CD4-positive, alpha-beta T cell (primary cell): ENCODE data around the gene NES. TPM values are rescaled to one million over a fixed set of nuclear protein-coding genes. Genes with fewer than 3 reads are reported as not detected.

Experiments used
- ATAC-seq: fragments of 200-7000 bp; cut with Tn5 transposase; one replicate; pipeline ENCODE4 v1.10.0; 2022; ENCODE audit warnings: mild to moderate bottlenecking; ENCODE audit not compliant: poor library complexity
- CTCF ChIA-PET: fragments of 350-600 bp; sonication (Branson Sonifier 250); formaldehyde crosslinking; loops from one replicate; lab custom pipeline; 2021; ENCODE audit warnings: antibody characterized with exemption, inconsistent platforms; lab: Charles Lee
- POLR2A ChIA-PET: fragments of 350-600 bp; sonication (Branson Sonifier 250); formaldehyde crosslinking; loops from one replicate; lab custom pipeline; 2021; ENCODE audit warnings: antibody characterized with exemption, inconsistent platforms; lab: Charles Lee
- DNase-seq, 14 experiments: peaks; one replicate each; pipeline ENCODE4 v3.0.0-alpha.2; 2013 to 2020; ENCODE audit warnings: mixed read lengths in 2 of 14
- H3K27ac ChIP-seq, 2 donors: one replicate each; pipeline versions ENCODE4 v1.5.1 to v1.7.0; 2013; ENCODE audit warnings: low read length in 2 of 2, low read depth in 1 of 2, mild to moderate bottlenecking in 1 of 2
- H3K27me3 ChIP-seq, 2 experiments: 1 replicate in 1 of 2; 2 replicates in 1 of 2; pipeline versions ENCODE4 v1.6.1 to v1.7.0; 2013; ENCODE audit warnings: low read length in 2 of 2, control low read depth in 1 of 2, mild to moderate bottlenecking in 1 of 2, moderate library complexity in 1 of 2; ENCODE audit not compliant: insufficient read depth in 2 of 2, control insufficient read depth in 1 of 2
- H3K36me3 ChIP-seq: one replicate; pipeline ENCODE4 v1.6.1; 2013; ENCODE audit warnings: low read length, control low read depth; ENCODE audit not compliant: insufficient read depth
- H3K4me1 ChIP-seq: one replicate; pipeline ENCODE4 v1.6.1; 2013; ENCODE audit warnings: low read length, control low read depth; ENCODE audit not compliant: insufficient read depth
- H3K4me3 ChIP-seq: one replicate; pipeline ENCODE4 v1.5.1; 2013; ENCODE audit warnings: mild to moderate bottlenecking, low read length, moderate library complexity
- H3K9me3 ChIP-seq, 2 experiments: 1 replicate in 1 of 2; 2 replicates in 1 of 2; pipeline versions ENCODE4 v1.6.1 to v1.7.0; 2013; ENCODE audit warnings: low read length in 2 of 2, mild to moderate bottlenecking in 2 of 2, control low read depth in 1 of 2, moderate library complexity in 1 of 2; ENCODE audit not compliant: control insufficient read depth in 1 of 2, insufficient read depth in 1 of 2
- H3K27ac Mint-ChIP-seq: one replicate; pipeline ENCODE4 v1.8.0; 2020; ENCODE audit warnings: mixed read lengths
- H3K27me3 Mint-ChIP-seq: one replicate; pipeline ENCODE4 v1.8.0; 2021; ENCODE audit warnings: mixed read lengths
- H3K36me3 Mint-ChIP-seq: one replicate; pipeline ENCODE4 v1.8.0; 2021; ENCODE audit warnings: low read depth, mixed read lengths
- H3K4me1 Mint-ChIP-seq: one replicate; pipeline ENCODE4 v1.8.0; 2021; ENCODE audit warnings: low read depth, mixed read lengths
- H3K4me3 Mint-ChIP-seq: one replicate; pipeline ENCODE4 v1.8.0; 2020; ENCODE audit warnings: mild to moderate bottlenecking, mixed read lengths
- H3K9me3 Mint-ChIP-seq: one replicate; pipeline ENCODE4 v1.8.0; 2020; ENCODE audit warnings: mixed read lengths
- CTCF ChIP-seq: fragments of 200-600 bp; IDR thresholded peaks from one replicate; pipeline ENCODE4 v1.8.0; 2022; ENCODE audit warnings: antibody characterized with exemption, mild to moderate bottlenecking
- intact Hi-C, 2 experiments: fragments of 100-400 bp; cut with DNase I in 1 of 2; cut with micrococcal nuclease in 1 of 2; formaldehyde crosslinking; loops; one replicate each; pipeline versions ENCODE4 v1.15.1 to v1.9.0; 2023 to 2025; cut with DNase I, micrococcal nuclease
- total RNA-seq, 174 experiments: library from RNA in 2 of 174; stranded (reverse) in 2 of 174; gene quantifications; one replicate each; pipeline ENCODE4 v1.2.3 and lab custom pipeline; 2021 to 2026

NES gene
- total RNA-seq, 2 experiments from 2014 or later, result not detected

DNA sequence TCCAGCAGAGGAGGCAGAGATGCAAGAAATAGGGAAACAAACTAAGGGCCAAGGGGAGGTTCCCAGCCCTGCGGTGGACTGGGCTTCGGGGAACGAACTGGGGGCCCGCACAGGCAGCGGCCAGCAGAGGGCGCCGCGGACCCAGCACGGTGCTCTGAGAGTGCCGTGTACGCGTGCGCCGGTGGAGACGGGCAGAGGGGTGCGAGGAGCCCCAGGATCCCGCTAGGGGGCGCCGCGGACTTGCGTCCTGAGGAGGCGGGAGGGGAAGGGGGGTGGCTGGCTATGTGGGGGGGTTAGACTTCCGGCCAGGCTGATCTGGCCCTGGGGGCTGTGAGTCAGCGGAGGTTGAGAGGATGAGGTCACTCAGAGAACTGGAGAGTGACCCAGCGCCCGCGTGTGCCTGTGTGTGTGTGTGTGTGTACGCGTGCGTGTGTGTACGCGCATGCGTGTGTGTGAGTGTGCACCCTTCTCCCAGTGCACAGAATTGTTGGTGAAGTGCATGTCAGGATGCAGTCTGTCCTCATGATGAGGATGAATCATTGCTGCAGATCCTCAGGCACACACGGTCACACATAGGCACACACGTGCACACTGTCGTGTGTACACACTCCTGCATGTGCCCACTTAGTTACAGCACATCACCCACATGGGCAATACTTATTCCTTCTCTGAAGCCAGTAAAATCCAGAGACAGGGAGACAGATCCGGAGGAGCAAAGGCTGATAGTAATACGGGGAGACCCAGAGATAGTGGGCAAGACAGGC lies 17.0 kb downstream of the NES start:
- peak; percentile 87 for ATAC-seq
- H3K9me3 ChIP-seq, result no peaks in the 10 kb centered on the region
- H3K27ac ChIP-seq, result no peak overlapping the region
- H3K4me1 ChIP-seq, result peaks cover 60% of the 10 kb centered on the region
- intact Hi-C loops, result loop anchor here (1.0 to 2.0 kb wide), 2 partner anchors 66 to 67 kb away; no protein-coding TSS in a partner anchor
- ChIA-PET POLR2A (interaction anchor here (0.6 to 2.0 kb wide), 5 partner anchors 36 to 160 kb away, joined by 3 to 6 read pairs (median 4); partner anchors contain the start of genes ISG20L2, MEF2D and METTL25B), CTCF (interaction anchor here (0.7 to 3.7 kb wide), 13 partner anchors 9 to 274 kb away, joined by 3 to 25 read pairs (median 4); no protein-coding TSS in a partner anchor)
- H3K36me3 ChIP-seq, result no peaks in the 10 kb centered on the region
- Mint-ChIP-seq H3K27me3 (peaks cover 30% of the 10 kb centered on the region), H3K36me3 (no peaks in the 10 kb centered on the region), H3K9me3 (no peaks in the 10 kb centered on the region), H3K27ac (peak overlapping the region; percentile 42), H3K4me1 (peaks cover 60% of the 10 kb centered on the region), H3K4me3 (peak overlapping the region; percentile 54)
- H3K4me3 ChIP-seq, result no peak overlapping the region
- DNase-seq, result peak; percentile 79 to 96 (median 88)
- peak; percentile 91 for TF ChIP-seq CTCF
- peaks cover 20 to 22% of the 10 kb centered on the region in 2 experiments for H3K27me3 ChIP-seq

GRCh38 chr1:156659661-156659987 lies 17.6 kb downstream of the NES start:
- TF ChIP-seq CTCF, result no peak
- peaks cover 60% of the 10 kb centered on the region for H3K4me1 Mint-ChIP-seq
- peak overlapping the region; percentile 20 for H3K4me3 Mint-ChIP-seq
- no peak for DNase-seq
- Histone ChIP-seq H3K27ac (no peak overlapping the region), H3K4me3 (no peak overlapping the region), H3K4me1 (peaks cover 60% of the 10 kb centered on the region), H3K27me3 (peaks cover 25 to 28% of the 10 kb centered on the region in 2 experiments), H3K9me3 (no peaks in the 10 kb centered on the region), H3K36me3 (no peaks in the 10 kb centered on the region)
- H3K36me3 Mint-ChIP-seq, result no peaks in the 10 kb centered on the region
- CTCF ChIA-PET, result interaction anchor here (0.7 to 3.7 kb wide), 11 partner anchors 8 to 274 kb away, joined by 3 to 25 read pairs (median 4); no protein-coding TSS in a partner anchor
- ATAC-seq, result no peak
- POLR2A ChIA-PET, result interaction anchor here (0.6 to 2.0 kb wide), 4 partner anchors 35 to 159 kb away, joined by 3 to 6 read pairs (median 4); partner anchors contain the start of gene MEF2D
- no peak overlapping the region for H3K27ac Mint-ChIP-seq
- H3K9me3 Mint-ChIP-seq, result no peaks in the 10 kb centered on the region
- intact Hi-C loops, result no loop called here
- peaks cover 36% of the 10 kb centered on the region for H3K27me3 Mint-ChIP-seq

GRCh38 chr1:156658945-156659574 lies 18.1 kb downstream of the NES start:
- Histone ChIP-seq H3K4me3 (no peak overlapping the region), H3K27ac (no peak overlapping the region), H3K27me3 (peaks cover 30 to 33% of the 10 kb centered on the region in 2 experiments), H3K9me3 (no peaks in the 10 kb centered on the region), H3K4me1 (peaks cover 60% of the 10 kb centered on the region), H3K36me3 (no peaks in the 10 kb centered on the region)
- DNase-seq (no peak), ATAC-seq (no peak)
- ChIA-PET CTCF (interaction anchor here (0.7 to 3.7 kb wide), 13 partner anchors 8 to 273 kb away, joined by 3 to 25 read pairs (median 5); no protein-coding TSS in a partner anchor), POLR2A (interaction anchor here (0.6 to 2.0 kb wide), 3 partner anchors 48 to 158 kb away, joined by 3 to 6 read pairs (median 4); partner anchors contain the start of gene MEF2D)
- no peak for TF ChIP-seq CTCF
- Mint-ChIP-seq H3K9me3 (no peaks in the 10 kb centered on the region), H3K27me3 (peaks cover 41% of the 10 kb centered on the region), H3K27ac (no peak overlapping the region), H3K36me3 (no peaks in the 10 kb centered on the region), H3K4me3 (peak overlapping the region; percentile 20), H3K4me1 (peaks cover 60% of the 10 kb centered on the region)
- intact Hi-C loops, result no loop called here
